Spleen (tissue), 11 donors: Measurements from ENCODE around the gene PTPN7. TPM values are rescaled to one million over a fixed set of nuclear protein-coding genes. Genes with fewer than 3 reads are reported as not detected.

Experiments used
- DNase-seq: peaks from one replicate; pipeline ENCODE4 v3.0.0-alpha.2; 2020
- H3K27ac ChIP-seq, 8 donors: fragments of 200-600 bp; sonication (generic) in 7 of 8; 1 replicate in 4 of 8; 2 replicates in 4 of 8; pipeline versions ENCODE4 v1.5.0 to v1.8.0; 2016 to 2021; ENCODE audit warnings: inconsistent platforms in 4 of 8, mild to moderate bottlenecking in 4 of 8, moderate library complexity in 1 of 8
- H3K27me3 ChIP-seq, 7 donors: fragments of 200-600 bp; sonication (generic) in 6 of 7; replicated peaks in 1 of 7; 1 replicate in 4 of 7; 2 replicates in 3 of 7; pipeline versions ENCODE4 v1.5.0 to v1.8.0; 2016 to 2021; ENCODE audit warnings: inconsistent platforms in 3 of 7, mild to moderate bottlenecking in 1 of 7
- H3K36me3 ChIP-seq, 6 donors: fragments of 200-600 bp; sonication (generic) in 5 of 6; 1 replicate in 4 of 6; 2 replicates in 2 of 6; pipeline versions ENCODE4 v1.5.0 to v1.8.0; 2016 to 2021; ENCODE audit warnings: inconsistent platforms in 2 of 6
- H3K4me1 ChIP-seq, 6 donors: fragments of 200-600 bp; sonication (generic) in 5 of 6; 1 replicate in 3 of 6; 2 replicates in 3 of 6; pipeline versions ENCODE4 v1.5.0 to v1.8.0; 2016 to 2021; ENCODE audit warnings: inconsistent platforms in 3 of 6
- H3K4me3 ChIP-seq, 8 donors: fragments of 200-600 bp; sonication (generic) in 7 of 8; 1 replicate in 4 of 8; 2 replicates in 4 of 8; pipeline versions ENCODE4 v1.5.0 to v1.8.0; 2016 to 2021; ENCODE audit warnings: inconsistent platforms in 4 of 8, mild to moderate bottlenecking in 4 of 8, moderate library complexity in 2 of 8
- H3K9me3 ChIP-seq, 8 donors: fragments of 200-600 bp; sonication (generic) in 7 of 8; 1 replicate in 4 of 8; 2 replicates in 4 of 8; pipeline versions ENCODE4 v1.5.0 to v1.8.0; 2016 to 2021; ENCODE audit warnings: inconsistent platforms in 4 of 8
- POLR2A ChIP-seq, 3 donors: fragments of 450-650 bp; IDR thresholded peaks; one replicate each; pipeline ENCODE4 v1.5.1; 2017; ENCODE audit warnings: antibody characterized with exemption in 3 of 3, mild to moderate bottlenecking in 1 of 3
- POLR2AphosphoS5 ChIP-seq, 3 donors: sonication (generic); formaldehyde crosslinking; IDR thresholded peaks; one replicate each; pipeline ENCODE4 v1.5.1; 2017; ENCODE audit warnings: antibody characterized with exemption in 3 of 3
- WGBS, 5 donors: extraction: QIAGEN DNeasy Blood & Tissue Kit in 3 of 5; methylation state at CpG; one replicate each; pipeline versions ENCODE4 v1.1.5 to v1.1.7; 2013 to 2018; 5-methylcytosine and 5-hydroxymethylcytosine counted together
- intact Hi-C: fragments of 100-400 bp; cut with DNase I; formaldehyde crosslinking; loops from one replicate; pipeline ENCODE4 v1.15.0; 2023; ENCODE audit warnings: low total_unique reads
- polyA plus RNA-seq, 3 donors: library from polyadenylated mRNA; stranded (reverse); fragments of 200-250 nt; gene quantifications; one replicate each; pipeline ENCODE4 v1.2.1, GENCODE V29; 2013
- total RNA-seq, 7 donors: library from RNA; depleted of rRNA in 3 of 7; stranded (reverse); fragments of >200 nt in 3 of 7; fragmentation: NEBNext Ultra II Directional in 4 of 7; extraction: Animal tissue kit (Norgen Biotek cat#: 25700) in 4 of 7; gene quantifications; one replicate each; pipeline versions ENCODE4 v1.1.0 to v1.2.1, GENCODE V29; 2016 to 2021
- TF ChIP-seq, protein P1 (sequence below), 11 experiments: fragments of 200-600 bp in 7 of 11; fragments of 450-650 bp in 4 of 11; sonication (generic) in 4 of 11; IDR thresholded peaks in 8 of 11; conservative IDR thresholded peaks in 3 of 11; 1 replicate in 7 of 11; 2 replicates in 4 of 11; pipeline versions ENCODE4 v1.4.0 to v1.8.0; 2016 to 2021; ENCODE audit warnings: antibody characterized with exemption in 11 of 11, inconsistent platforms in 4 of 11, mild to moderate bottlenecking in 1 of 11
- donor health status: healthy with polysubstance abuse.
- donor health status: DM: no; HTN: no; CAD: no; lungs with moderate emphysema.
- donor health status: DM: no; HTN: no; CAD: no.
- donor health status: Bipolar disorder and iron deficiency.
- donor health status: healthy.
- donor health status: DM: no; HTN: no; CAD: no.
- donor health status: DM: yes; HTN: yes; CAD: no.

Gene PTPN7
- total and polyA plus RNA-seq, 10 donors = 27.8 to 49.0 (median 40.3) TPM

DNA sequence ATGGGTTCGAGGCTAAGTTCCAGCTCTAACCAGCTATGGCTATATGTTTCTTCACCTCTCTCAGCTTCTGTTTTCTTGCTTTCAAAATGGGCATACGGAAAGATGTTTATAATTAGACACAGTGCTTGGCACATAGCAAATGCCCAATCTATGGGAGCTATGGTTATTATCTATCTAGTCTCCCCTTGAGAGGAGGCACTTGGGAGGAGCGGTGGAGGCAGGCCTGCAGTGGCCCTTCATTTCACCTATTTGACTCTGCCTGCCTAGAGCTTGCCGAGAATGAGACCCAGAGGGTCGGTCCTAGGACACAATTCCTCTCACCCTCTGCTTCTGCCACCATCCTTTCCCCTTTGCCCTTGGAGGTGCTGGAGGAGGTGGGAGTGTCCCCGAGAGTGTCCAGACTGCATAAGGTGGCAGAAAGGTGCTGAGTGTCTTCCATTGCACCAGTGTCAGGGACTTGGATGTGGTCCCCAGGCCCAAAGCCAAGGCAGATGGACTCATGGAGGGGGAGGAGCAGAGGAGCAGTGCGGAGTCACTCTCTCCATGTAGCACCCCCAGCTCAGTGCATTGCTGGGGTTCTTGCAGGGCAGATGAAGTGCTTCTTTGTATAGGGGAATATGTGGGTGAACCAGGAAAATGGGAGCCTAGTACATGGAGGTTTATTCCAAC, 42.2 kb upstream of the PTPN7 start:
- WGBS, 5 donors = 81 to 94% (median 86%) methylated on average over 6 to 7 of the region's 7 CpGs
- Histone ChIP-seq H3K27ac (peak overlapping the region in 3 of 8 donors; percentile 21 to 74 (median 70)), H3K27me3 (peaks cover 0 to 33% (median 0%) of the 10 kb centered on the region in 7 donors), H3K4me1 (peaks cover 0 to 50% (median 15%) of the 10 kb centered on the region in 6 donors), H3K9me3 (no peaks in the 10 kb centered on the region), H3K4me3 (no peak overlapping the region), H3K36me3 (no peaks in the 10 kb centered on the region)
- DNase-seq = no peak
- TF ChIP-seq, protein P1, sequence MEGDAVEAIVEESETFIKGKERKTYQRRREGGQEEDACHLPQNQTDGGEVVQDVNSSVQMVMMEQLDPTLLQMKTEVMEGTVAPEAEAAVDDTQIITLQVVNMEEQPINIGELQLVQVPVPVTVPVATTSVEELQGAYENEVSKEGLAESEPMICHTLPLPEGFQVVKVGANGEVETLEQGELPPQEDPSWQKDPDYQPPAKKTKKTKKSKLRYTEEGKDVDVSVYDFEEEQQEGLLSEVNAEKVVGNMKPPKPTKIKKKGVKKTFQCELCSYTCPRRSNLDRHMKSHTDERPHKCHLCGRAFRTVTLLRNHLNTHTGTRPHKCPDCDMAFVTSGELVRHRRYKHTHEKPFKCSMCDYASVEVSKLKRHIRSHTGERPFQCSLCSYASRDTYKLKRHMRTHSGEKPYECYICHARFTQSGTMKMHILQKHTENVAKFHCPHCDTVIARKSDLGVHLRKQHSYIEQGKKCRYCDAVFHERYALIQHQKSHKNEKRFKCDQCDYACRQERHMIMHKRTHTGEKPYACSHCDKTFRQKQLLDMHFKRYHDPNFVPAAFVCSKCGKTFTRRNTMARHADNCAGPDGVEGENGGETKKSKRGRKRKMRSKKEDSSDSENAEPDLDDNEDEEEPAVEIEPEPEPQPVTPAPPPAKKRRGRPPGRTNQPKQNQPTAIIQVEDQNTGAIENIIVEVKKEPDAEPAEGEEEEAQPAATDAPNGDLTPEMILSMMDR (IDR thresholded peaks at IDR 0.05 in 8 of 11, conservative IDR thresholded peaks at IDR 0.05 in 3 of 11) = no peak
- TF ChIP-seq POLR2A (IDR thresholded peaks at IDR 0.05) (no peak), POLR2AphosphoS5 (IDR thresholded peaks at IDR 0.05) (no peak)
- intact Hi-C loops = no loop called here

DNA sequence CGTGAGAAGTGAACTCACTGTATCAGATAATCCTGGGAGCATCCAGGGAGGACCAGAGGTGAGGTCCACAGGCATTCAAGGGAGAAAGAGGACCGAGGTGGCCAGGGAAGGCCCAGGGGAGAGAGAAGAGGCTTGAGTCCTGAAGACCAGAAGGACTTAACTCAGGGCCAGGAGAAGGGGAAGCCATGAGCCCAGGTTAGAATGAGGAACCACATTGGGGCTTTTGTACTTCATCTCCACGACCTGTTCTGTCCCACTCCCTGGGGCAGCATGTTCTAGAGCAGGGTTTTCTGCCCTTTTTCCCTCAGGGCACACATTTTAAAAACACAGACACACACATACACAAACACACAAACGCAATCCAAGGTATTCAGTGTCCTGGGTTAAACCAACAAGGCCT, 41.6 kb upstream of the PTPN7 start:
- intact Hi-C loops = no loop called here
- H3K27ac ChIP-seq = peak overlapping the region in 3 of 8 donors; percentile 51 to 74 (median 70)

DNA sequence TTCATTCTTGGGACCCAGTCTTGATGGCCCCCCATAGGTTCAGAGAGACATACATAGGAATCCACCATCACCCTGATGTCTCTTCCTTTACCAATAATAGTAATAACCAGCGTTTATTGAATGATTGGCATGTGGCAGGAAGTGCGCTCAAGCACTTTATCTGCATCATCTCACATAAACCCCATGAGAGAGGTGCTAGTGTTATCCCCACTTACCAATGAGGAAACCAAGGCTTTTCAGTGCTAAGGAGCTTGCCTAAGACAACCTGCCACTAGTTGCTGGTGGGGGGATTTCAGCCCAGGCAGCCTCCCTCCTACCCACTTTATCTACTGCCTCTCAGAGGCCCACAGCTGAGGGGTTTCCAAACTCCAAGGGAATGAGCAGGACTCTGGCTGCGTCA, 40.9 kb upstream of the PTPN7 start:
- DNase-seq = no peak
- Histone ChIP-seq H3K4me1 (peaks cover 0 to 47% (median 14%) of the 10 kb centered on the region in 6 donors), H3K27ac (peak overlapping the region in 5 of 8 donors; percentile 12 to 74 (median 51)), H3K9me3 (no peaks in the 10 kb centered on the region), H3K27me3 (peaks cover 0 to 26% (median 0%) of the 10 kb centered on the region in 7 donors), H3K4me3 (no peak overlapping the region), H3K36me3 (no peaks in the 10 kb centered on the region)
- intact Hi-C loops = no loop called here
- TF ChIP-seq, protein P1 (IDR thresholded peaks at IDR 0.05 in 8 of 11, conservative IDR thresholded peaks at IDR 0.05 in 3 of 11) = no peak
- TF ChIP-seq POLR2AphosphoS5 (IDR thresholded peaks at IDR 0.05) = peak in 1 of 3 donors; percentile 21
- 37 to 62% (median 49%) methylated on average over 3 of the region's 3 CpGs for WGBS, 5 donors

More for the DNA sequence above, 41.6 kb upstream of the PTPN7 start:
- no peak overlapping the region for H3K4me3 ChIP-seq
- peaks cover 0 to 47% (median 14%) of the 10 kb centered on the region in 6 donors for H3K4me1 ChIP-seq
- TF ChIP-seq POLR2A (IDR thresholded peaks at IDR 0.05) = no peak
- TF ChIP-seq POLR2AphosphoS5 (IDR thresholded peaks at IDR 0.05) = no peak
- TF ChIP-seq, protein P1 (IDR thresholded peaks at IDR 0.05 in 8 of 11, conservative IDR thresholded peaks at IDR 0.05 in 3 of 11) = no peak
- 57 to 66% (median 64%) methylated on average over 4 of the region's 4 CpGs for WGBS, 5 donors
- peaks cover 0 to 26% (median 0%) of the 10 kb centered on the region in 7 donors for H3K27me3 ChIP-seq
- DNase-seq = no peak
- H3K36me3 ChIP-seq = no peaks in the 10 kb centered on the region
- no peaks in the 10 kb centered on the region for H3K9me3 ChIP-seq

DNA sequence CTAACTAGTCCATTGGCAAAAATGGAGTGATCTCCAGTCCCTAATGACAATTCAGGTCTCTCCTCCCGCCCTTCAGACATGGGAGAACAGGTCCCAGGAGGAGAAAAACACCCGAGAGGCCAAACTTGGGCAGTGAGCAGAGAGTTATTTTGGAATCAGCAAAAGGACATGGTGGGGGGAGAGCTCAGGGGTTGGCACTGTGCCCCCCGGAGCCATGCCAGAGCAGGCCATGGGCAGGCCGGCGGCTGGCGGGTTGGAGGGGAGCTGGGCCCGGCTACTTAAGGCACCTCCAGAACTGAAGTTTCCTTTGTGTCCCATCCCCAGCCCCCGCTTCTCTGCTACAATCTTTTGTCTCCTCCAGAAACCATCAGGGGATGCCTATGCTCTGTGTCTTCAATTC, 40.3 kb upstream of the PTPN7 start:
- Histone ChIP-seq H3K9me3 (no peaks in the 10 kb centered on the region), H3K36me3 (no peaks in the 10 kb centered on the region), H3K4me1 (peaks cover 0 to 47% (median 14%) of the 10 kb centered on the region in 6 donors), H3K27me3 (peaks cover 0 to 28% (median 0%) of the 10 kb centered on the region in 7 donors), H3K4me3 (no peak overlapping the region), H3K27ac (peak overlapping the region in 6 of 8 donors; percentile 12 to 74 (median 54))
- WGBS, 5 donors = 83 to 97% (median 91%) methylated on average over 6 to 8 of the region's 8 CpGs
- no peak for DNase-seq
- TF ChIP-seq POLR2A (IDR thresholded peaks at IDR 0.05) (no peak), POLR2AphosphoS5 (IDR thresholded peaks at IDR 0.05) (no peak)
- TF ChIP-seq, protein P1 (IDR thresholded peaks at IDR 0.05 in 8 of 11, conservative IDR thresholded peaks at IDR 0.05 in 3 of 11) = no peak
- intact Hi-C loops = no loop called here
